T-cell (primary cell): ENCODE measurements around the gene KLHDC7A. TPM values are rescaled to one million over a fixed set of nuclear protein-coding genes. Genes with fewer than 3 reads are reported as not detected.

Experiments
- ATAC-seq, 4 experiments: fragments of 200-7000 bp in 3 of 4; fragments of 150-1000 bp in 1 of 4; cut with Tn5 transposase; replicated peaks in 1 of 4; 1 replicate in 3 of 4; 2 replicates in 1 of 4; pipeline ENCODE4 v1.10.0; 2021; ENCODE audit warnings: moderate library complexity in 3 of 4, mild to moderate bottlenecking in 2 of 4, moderate number of reproducible peaks in 1 of 4
- CTCF ChIA-PET, 2 donors: fragments of 300-600 bp; sonication (Branson Sonifier 250); formaldehyde crosslinking; loops; one replicate each; lab custom pipeline; 2022; ENCODE audit warnings: antibody characterized with exemption in 2 of 2; lab: Charles Lee
- POLR2A ChIA-PET, 2 donors: fragments of 300-600 bp; sonication (Branson Sonifier 250); formaldehyde crosslinking; loops; one replicate each; lab custom pipeline; 2022; ENCODE audit warnings: antibody characterized with exemption in 2 of 2; lab: Charles Lee
- DNase-seq, 35 experiments: peaks; one replicate each; pipeline versions ENCODE4 v3.0.0 to v3.0.0-alpha.2; 2013 to 2023
- H3K27ac ChIP-seq: one replicate; pipeline ENCODE4 v1.5.1; 2013; ENCODE audit warnings: low read length
- H3K27me3 ChIP-seq, 2 experiments: replicated peaks in 1 of 2; 1 replicate in 1 of 2; 2 replicates in 1 of 2; pipeline versions ENCODE4 v1.6.1 to v1.7.0; 2013; ENCODE audit warnings: low read length in 1 of 2, mixed read lengths in 1 of 2; ENCODE audit not compliant: control insufficient read depth in 2 of 2, insufficient read depth in 2 of 2; ENCODE audit errors: extremely low read depth in 1 of 2
- H3K36me3 ChIP-seq, 2 donors: 1 replicate in 1 of 2; 2 replicates in 1 of 2; pipeline versions ENCODE4 v1.6.1 to v1.7.0; 2013; ENCODE audit warnings: low read length in 1 of 2; ENCODE audit not compliant: control insufficient read depth in 2 of 2, insufficient read depth in 1 of 2; ENCODE audit errors: extremely low read depth in 1 of 2
- H3K4me1 ChIP-seq, 2 experiments: 1 replicate in 1 of 2; 2 replicates in 1 of 2; pipeline versions ENCODE4 v1.6.1 to v1.7.0; 2013; ENCODE audit warnings: low read length in 2 of 2, mixed read lengths in 1 of 2; ENCODE audit not compliant: insufficient read depth in 2 of 2, control insufficient read depth in 1 of 2; ENCODE audit errors: extremely low read depth in 1 of 2
- H3K4me3 ChIP-seq, 2 donors: 1 replicate in 1 of 2; 2 replicates in 1 of 2; pipeline versions ENCODE4 v1.5.1 to v1.7.0; 2013; ENCODE audit warnings: mild to moderate bottlenecking in 2 of 2, low read length in 1 of 2, moderate library complexity in 1 of 2; ENCODE audit not compliant: control insufficient read depth in 1 of 2; ENCODE audit errors: extremely low read depth in 1 of 2
- H3K9me3 ChIP-seq: 2 replicates; pipeline ENCODE4 v1.7.0; 2013
- H3K27ac Mint-ChIP-seq, 2 donors: one replicate each; pipeline ENCODE4 v1.8.0; 2020 to 2021; ENCODE audit warnings: mild to moderate bottlenecking in 2 of 2, mixed read lengths in 2 of 2
- H3K27me3 Mint-ChIP-seq, 2 donors: one replicate each; pipeline ENCODE4 v1.8.0; 2021 to 2022; ENCODE audit warnings: mixed read lengths in 2 of 2
- H3K36me3 Mint-ChIP-seq: one replicate; pipeline ENCODE4 v1.8.0; 2021; ENCODE audit warnings: mixed read lengths
- H3K4me1 Mint-ChIP-seq, 3 donors: one replicate each; pipeline ENCODE4 v1.8.0; 2020 to 2022; ENCODE audit warnings: mixed read lengths in 3 of 3, mild to moderate bottlenecking in 1 of 3
- H3K4me3 Mint-ChIP-seq, 3 donors: one replicate each; pipeline ENCODE4 v1.8.0; 2020 to 2022; ENCODE audit warnings: mild to moderate bottlenecking in 3 of 3, mixed read lengths in 3 of 3, moderate library complexity in 3 of 3
- H3K9me3 Mint-ChIP-seq, 3 donors: one replicate each; pipeline ENCODE4 v1.8.0; 2020 to 2022; ENCODE audit warnings: mixed read lengths in 3 of 3
- WGBS: methylation state at CpG from one replicate; pipeline ENCODE4 v1.1.5; 2013; ENCODE audit warnings: missing lambda C conversion rate; ENCODE audit not compliant: insufficient coverage; 5-methylcytosine and 5-hydroxymethylcytosine counted together
- total RNA-seq, 35 experiments: library from RNA in 6 of 35; stranded (reverse) in 6 of 35; fragments of 120-200 nt in 1 of 35; gene quantifications; one replicate each; pipeline versions ENCODE4 v1.2.1 to v1.2.4 and lab custom pipeline; 2013 to 2026

Gene KLHDC7A
- total RNA-seq, 5 donors from 2014 or later (not counting 1 experiment from before 2014, with no cell fraction given) = not detected

- WGBS = 78% methylated on average over 1 of the region's 4 CpGs
- no peaks in the 10 kb centered on the region for H3K9me3 Mint-ChIP-seq
- CTCF ChIA-PET = no interaction called here
These were observed 46.8 kb downstream of the KLHDC7A start for GRCh38 chr1:18527514-18527913.

GRCh38 chr1:18527921-18528320 is 47.2 kb downstream of the KLHDC7A start:
- ChIA-PET POLR2A (no interaction called here), CTCF (no interaction called here)
- H3K4me1 Mint-ChIP-seq = no peaks in the 10 kb centered on the region
- H3K4me3 Mint-ChIP-seq = no peak overlapping the region
- H3K27ac Mint-ChIP-seq = no peak overlapping the region
- H3K27ac ChIP-seq = no peak overlapping the region
- peaks cover 0 to 15% of the 10 kb centered on the region in 2 experiments for H3K27me3 ChIP-seq
- H3K9me3 Mint-ChIP-seq = no peaks in the 10 kb centered on the region
- peaks cover 30 to 32% of the 10 kb centered on the region in 2 donors for H3K27me3 Mint-ChIP-seq
- H3K36me3 ChIP-seq = no peaks in the 10 kb centered on the region
- H3K36me3 Mint-ChIP-seq = no peaks in the 10 kb centered on the region
- DNase-seq = no peak
- no peak overlapping the region for H3K4me3 ChIP-seq
- no peaks in the 10 kb centered on the region for H3K9me3 ChIP-seq
- ATAC-seq = no peak
- no peaks in the 10 kb centered on the region for H3K4me1 ChIP-seq
- no CpG with 5 or more reads among the region's 5 CpGs for whole genome bisulfite sequencing

More at GRCh38 chr1:18527514-18527913, 46.8 kb downstream of the KLHDC7A start:
- H3K27me3 Mint-ChIP-seq = peaks cover 28% of the 10 kb centered on the region in 2 donors
- Histone ChIP-seq H3K4me1 (no peaks in the 10 kb centered on the region), H3K9me3 (no peaks in the 10 kb centered on the region), H3K27me3 (peaks cover 0 to 15% of the 10 kb centered on the region in 2 experiments), H3K27ac (no peak overlapping the region), H3K36me3 (no peaks in the 10 kb centered on the region), H3K4me3 (no peak overlapping the region)
- POLR2A ChIA-PET = no interaction called here
- no peak overlapping the region for H3K27ac Mint-ChIP-seq
- ATAC-seq (no peak), DNase-seq (no peak)
- H3K36me3 Mint-ChIP-seq = no peaks in the 10 kb centered on the region
- H3K4me3 Mint-ChIP-seq = no peak overlapping the region
- H3K4me1 Mint-ChIP-seq = no peaks in the 10 kb centered on the region

GRCh38 chr1:18528616-18529015 is 47.9 kb downstream of the KLHDC7A start:
- Histone ChIP-seq H3K27ac (no peak overlapping the region), H3K4me1 (no peaks in the 10 kb centered on the region), H3K9me3 (no peaks in the 10 kb centered on the region), H3K4me3 (no peak overlapping the region), H3K36me3 (no peaks in the 10 kb centered on the region), H3K27me3 (peaks cover 0 to 15% of the 10 kb centered on the region in 2 experiments)
- DNase-seq (no peak), ATAC-seq (no peak)
- WGBS = 83% methylated on average over 1 of the region's 2 CpGs
- Mint-ChIP-seq H3K27ac (no peak overlapping the region), H3K27me3 (peaks cover 30 to 33% of the 10 kb centered on the region in 2 donors), H3K4me3 (no peak overlapping the region), H3K36me3 (no peaks in the 10 kb centered on the region), H3K4me1 (no peaks in the 10 kb centered on the region), H3K9me3 (no peaks in the 10 kb centered on the region)
- CTCF ChIA-PET = no interaction called here
- POLR2A ChIA-PET = no interaction called here

- H3K4me1 Mint-ChIP-seq = no peaks in the 10 kb centered on the region
- H3K27me3 ChIP-seq = peaks cover 0 to 12% of the 10 kb centered on the region in 2 experiments
- ATAC-seq (no peak), DNase-seq (no peak)
- H3K27me3 Mint-ChIP-seq = peaks cover 34 to 38% of the 10 kb centered on the region in 2 donors
- H3K9me3 ChIP-seq = no peaks in the 10 kb centered on the region
- no peak overlapping the region for H3K27ac ChIP-seq
- POLR2A ChIA-PET = no interaction called here
- H3K4me1 ChIP-seq = no peaks in the 10 kb centered on the region
- H3K9me3 Mint-ChIP-seq = no peaks in the 10 kb centered on the region
- H3K36me3 ChIP-seq = no peaks in the 10 kb centered on the region
- H3K4me3 ChIP-seq = no peak overlapping the region
- no peaks in the 10 kb centered on the region for H3K36me3 Mint-ChIP-seq
- no peak overlapping the region for H3K27ac Mint-ChIP-seq
- CTCF ChIA-PET = no interaction called here
- WGBS = 76% methylated on average over 4 of the region's 4 CpGs
- no peak overlapping the region for H3K4me3 Mint-ChIP-seq
These were observed 49.0 kb downstream of the KLHDC7A start for GRCh38 chr1:18529714-18530113.

- CTCF ChIA-PET = no interaction called here
These were observed 50.1 kb downstream of the KLHDC7A start for GRCh38 chr1:18530587-18531502.

GRCh38 chr1:18531503-18531845 is 50.7 kb downstream of the KLHDC7A start:
- Histone ChIP-seq H3K27ac (no peak overlapping the region), H3K36me3 (no peaks in the 10 kb centered on the region), H3K27me3 (peaks cover 0 to 12% of the 10 kb centered on the region in 2 experiments), H3K4me1 (no peaks in the 10 kb centered on the region), H3K9me3 (no peaks in the 10 kb centered on the region), H3K4me3 (no peak overlapping the region)
- peaks cover 40 to 42% of the 10 kb centered on the region in 2 donors for H3K27me3 Mint-ChIP-seq
- no peaks in the 10 kb centered on the region for H3K9me3 Mint-ChIP-seq
- WGBS = 44% methylated on average over 3 of the region's 3 CpGs
- no peaks in the 10 kb centered on the region for H3K36me3 Mint-ChIP-seq
- DNase-seq = no peak
- H3K27ac Mint-ChIP-seq = no peak overlapping the region
- H3K4me1 Mint-ChIP-seq = no peaks in the 10 kb centered on the region
- H3K4me3 Mint-ChIP-seq = no peak overlapping the region
- ChIA-PET CTCF (no interaction called here), POLR2A (no interaction called here)
- ATAC-seq = no peak

More at GRCh38 chr1:18530587-18531502, 50.1 kb downstream of the KLHDC7A start:
- POLR2A ChIA-PET = no interaction called here
- no peaks in the 10 kb centered on the region for H3K9me3 ChIP-seq
- H3K36me3 ChIP-seq = no peaks in the 10 kb centered on the region
- WGBS = 41% methylated on average over 4 of the region's 6 CpGs
- peaks cover 0 to 13% of the 10 kb centered on the region in 2 experiments for H3K27me3 ChIP-seq
- ATAC-seq (no peak), DNase-seq (no peak)
- H3K4me3 Mint-ChIP-seq = no peak overlapping the region
- no peak overlapping the region for H3K27ac ChIP-seq
- no peaks in the 10 kb centered on the region for H3K4me1 ChIP-seq
- H3K9me3 Mint-ChIP-seq = no peaks in the 10 kb centered on the region
- no peak overlapping the region for H3K27ac Mint-ChIP-seq
- H3K27me3 Mint-ChIP-seq = peaks cover 38 to 40% of the 10 kb centered on the region in 2 donors
- H3K4me3 ChIP-seq = no peak overlapping the region
- no peaks in the 10 kb centered on the region for H3K36me3 Mint-ChIP-seq
- H3K4me1 Mint-ChIP-seq = no peaks in the 10 kb centered on the region
